Measurements from ENCODE around the gene VPS13D. TPM values are rescaled to one million over a fixed set of nuclear protein-coding genes. Genes with fewer than 3 reads are reported as not detected.
A peak's percentile ranks its signal among the peaks of the same experiment; 100 is the strongest.

Gene VPS13D
- total RNA-seq, 1 experiment from 2014 or later = 30.7 TPM

DNA sequence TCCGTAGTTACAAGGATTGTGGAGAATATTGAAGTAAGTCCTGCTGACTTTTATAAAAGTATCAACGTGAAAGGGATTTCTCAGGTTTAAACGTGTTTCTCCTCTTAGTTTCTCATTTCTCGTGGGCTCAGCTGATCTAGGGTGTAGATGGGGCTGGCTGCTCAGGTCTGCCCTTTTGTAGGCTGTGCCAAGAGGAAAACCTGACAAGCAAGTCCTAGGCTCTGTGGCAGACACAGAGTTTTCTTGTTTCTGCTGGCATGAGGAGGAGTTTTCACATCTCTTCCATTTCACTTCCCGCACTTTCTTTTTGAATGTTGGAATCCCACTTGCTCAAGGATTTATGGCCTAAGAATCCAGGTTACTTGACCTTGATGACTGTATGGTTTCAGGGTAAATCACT, 14.8 kb downstream of the VPS13D start:
- ChIA-PET CTCF (interaction anchor here (0.6 kb wide), 1 partner anchor 102 kb away, joined by 4 read pairs; no protein-coding TSS in a partner anchor), POLR2A (ENCODE audit: unreplicated experiment) (no interaction called here)
- no peaks in the 10 kb centered on the region for H3K9me2 ChIP-seq (replicated peaks; ENCODE audit: low read length)
- H3K27ac ChIP-seq (ENCODE audit: low read length) = peak overlapping the region; percentile 59
- intact Hi-C loops (cut with micrococcal nuclease) = no loop called here
- no peak overlapping the region for H3K9ac ChIP-seq (ENCODE audit: low read length)
- H3F3A ChIP-seq (ENCODE audit: low read length, unreplicated experiment) = no peaks in the 10 kb centered on the region
- peak overlapping the region; percentile 16; the same call in 1 of the 2 replicates for H3K4me2 ChIP-seq (ENCODE audit: low read length)
- H3K9me3 ChIP-seq (ENCODE audit: low read length) = no peaks in the 10 kb centered on the region
- no peaks in the 10 kb centered on the region for H4K20me1 ChIP-seq (ENCODE audit: low read length)
- BruUV-seq (replicated peaks) = no TSS peak
- H3K4me1 ChIP-seq (ENCODE audit: insufficient read depth, low read length) = peaks cover 34% of the 10 kb centered on the region
- H3K4me3 ChIP-seq (ENCODE audit: low read length) = no peak overlapping the region
- no peaks in the 10 kb centered on the region for H3K79me2 ChIP-seq (ENCODE audit: low read length)
- peaks cover 41% of the 10 kb centered on the region for H3K36me3 ChIP-seq (ENCODE audit: low read depth, low read length)
- H3K27me3 ChIP-seq (ENCODE audit: low read length) = no peaks in the 10 kb centered on the region
- ATAC-seq (no peak), DNase-seq (no peak)
- no peak overlapping the region for H2AFZ ChIP-seq (ENCODE audit: low read length)
- TF ChIP-seq EZH2phosphoT487 (IDR thresholded peaks at IDR 0.05; ENCODE audit: borderline replicate concordance, low read length) = no peak
- TF ChIP-seq, protein P1, sequence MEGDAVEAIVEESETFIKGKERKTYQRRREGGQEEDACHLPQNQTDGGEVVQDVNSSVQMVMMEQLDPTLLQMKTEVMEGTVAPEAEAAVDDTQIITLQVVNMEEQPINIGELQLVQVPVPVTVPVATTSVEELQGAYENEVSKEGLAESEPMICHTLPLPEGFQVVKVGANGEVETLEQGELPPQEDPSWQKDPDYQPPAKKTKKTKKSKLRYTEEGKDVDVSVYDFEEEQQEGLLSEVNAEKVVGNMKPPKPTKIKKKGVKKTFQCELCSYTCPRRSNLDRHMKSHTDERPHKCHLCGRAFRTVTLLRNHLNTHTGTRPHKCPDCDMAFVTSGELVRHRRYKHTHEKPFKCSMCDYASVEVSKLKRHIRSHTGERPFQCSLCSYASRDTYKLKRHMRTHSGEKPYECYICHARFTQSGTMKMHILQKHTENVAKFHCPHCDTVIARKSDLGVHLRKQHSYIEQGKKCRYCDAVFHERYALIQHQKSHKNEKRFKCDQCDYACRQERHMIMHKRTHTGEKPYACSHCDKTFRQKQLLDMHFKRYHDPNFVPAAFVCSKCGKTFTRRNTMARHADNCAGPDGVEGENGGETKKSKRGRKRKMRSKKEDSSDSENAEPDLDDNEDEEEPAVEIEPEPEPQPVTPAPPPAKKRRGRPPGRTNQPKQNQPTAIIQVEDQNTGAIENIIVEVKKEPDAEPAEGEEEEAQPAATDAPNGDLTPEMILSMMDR (conservative IDR thresholded peaks at IDR 0.05; ENCODE audit: low read depth, low read length) = no peak
- no peak for TF ChIP-seq EZH2 (IDR thresholded peaks at IDR 0.05; ENCODE audit: low read length, unreplicated experiment)

DNA sequence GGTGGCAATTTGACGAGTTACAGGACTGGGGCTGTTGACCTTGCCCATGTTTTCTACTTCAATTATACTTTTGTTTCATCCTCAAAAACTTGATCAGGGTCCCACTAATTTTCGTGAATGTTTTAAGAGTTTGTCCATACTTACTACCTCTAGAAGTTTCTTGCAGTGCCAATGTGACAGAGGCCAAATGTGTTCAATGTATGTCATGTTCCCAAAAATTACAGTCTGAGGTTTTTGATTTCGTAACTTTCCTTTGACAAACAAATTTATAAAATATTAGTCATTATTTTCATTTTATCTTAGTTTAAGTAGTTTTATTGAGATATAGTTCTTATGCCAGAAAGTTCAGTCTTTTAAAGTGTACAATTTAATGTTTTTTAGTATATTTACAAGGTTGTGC, 15.3 kb downstream of the VPS13D start:
- intact Hi-C loops (cut with micrococcal nuclease) = no loop called here
- Histone ChIP-seq H3K27me3 (ENCODE audit: low read length) (no peaks in the 10 kb centered on the region), H3K9me2 (replicated peaks; ENCODE audit: low read length) (no peaks in the 10 kb centered on the region), H3K9ac (ENCODE audit: low read length) (no peak overlapping the region), H3K79me2 (ENCODE audit: low read length) (no peaks in the 10 kb centered on the region), H3F3A (ENCODE audit: low read length, unreplicated experiment) (no peaks in the 10 kb centered on the region), H3K4me3 (ENCODE audit: low read length) (no peak overlapping the region), H3K4me1 (ENCODE audit: insufficient read depth, low read length) (peaks cover 34% of the 10 kb centered on the region), H3K4me2 (ENCODE audit: low read length) (peak overlapping the region; percentile 16; the same call in 1 of the 2 replicates), H2AFZ (ENCODE audit: low read length) (no peak overlapping the region), H3K9me3 (ENCODE audit: low read length) (no peaks in the 10 kb centered on the region), H4K20me1 (ENCODE audit: low read length) (no peaks in the 10 kb centered on the region), H3K36me3 (ENCODE audit: low read depth, low read length) (peaks cover 46% of the 10 kb centered on the region), H3K27ac (ENCODE audit: low read length) (peak overlapping the region; percentile 59)
- DNase-seq (peak; percentile 42), ATAC-seq (no peak)
- POLR2A ChIA-PET (ENCODE audit: unreplicated experiment) = no interaction called here
- CTCF ChIA-PET = no interaction called here
- TF ChIP-seq, protein P1 (conservative IDR thresholded peaks at IDR 0.05; ENCODE audit: low read depth, low read length) = no peak
- TF ChIP-seq EZH2 (IDR thresholded peaks at IDR 0.05; ENCODE audit: low read length, unreplicated experiment) = no peak
- TF ChIP-seq EZH2phosphoT487 (IDR thresholded peaks at IDR 0.05; ENCODE audit: borderline replicate concordance, low read length) = no peak
- no TSS peak for BruUV-seq (replicated peaks)

DNA sequence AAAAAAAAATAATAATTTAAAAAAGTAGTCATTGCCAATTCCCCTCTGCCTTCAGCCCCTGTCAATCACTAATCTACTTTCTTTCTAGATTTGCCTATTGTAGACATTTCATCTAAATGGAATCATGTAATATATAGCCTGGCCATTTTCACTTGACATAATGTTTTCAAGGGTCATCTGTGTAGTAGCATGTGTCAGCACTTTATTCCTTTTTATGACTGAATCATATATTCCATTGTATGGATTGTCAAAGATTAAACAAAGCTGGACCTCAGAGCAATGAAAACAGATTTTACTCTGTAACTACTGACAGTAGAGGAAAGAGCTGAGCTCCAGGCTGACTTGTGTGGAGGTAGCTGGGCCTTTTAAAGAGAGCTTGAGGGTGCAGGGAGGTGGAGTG, 15.9 kb downstream of the VPS13D start:
- intact Hi-C loops (cut with micrococcal nuclease) = no loop called here
- ChIA-PET CTCF (no interaction called here), POLR2A (ENCODE audit: unreplicated experiment) (no interaction called here)

More for the DNA sequence above, 15.9 kb downstream of the VPS13D start:
- Histone ChIP-seq H4K20me1 (ENCODE audit: low read length) (no peaks in the 10 kb centered on the region), H3F3A (ENCODE audit: low read length, unreplicated experiment) (no peaks in the 10 kb centered on the region), H2AFZ (ENCODE audit: low read length) (no peak overlapping the region), H3K9ac (ENCODE audit: low read length) (no peak overlapping the region), H3K9me2 (replicated peaks; ENCODE audit: low read length) (no peaks in the 10 kb centered on the region), H3K27ac (ENCODE audit: low read length) (peak overlapping the region; percentile 10; the same call in 1 of the 2 replicates), H3K4me1 (ENCODE audit: insufficient read depth, low read length) (peaks cover 34% of the 10 kb centered on the region), H3K4me2 (ENCODE audit: low read length) (no peak overlapping the region), H3K27me3 (ENCODE audit: low read length) (no peaks in the 10 kb centered on the region), H3K9me3 (ENCODE audit: low read length) (no peaks in the 10 kb centered on the region), H3K79me2 (ENCODE audit: low read length) (no peaks in the 10 kb centered on the region), H3K36me3 (ENCODE audit: low read depth, low read length) (peaks cover 46% of the 10 kb centered on the region), H3K4me3 (ENCODE audit: low read length) (no peak overlapping the region)
- DNase-seq = no peak
- no peak for TF ChIP-seq EZH2phosphoT487 (IDR thresholded peaks at IDR 0.05; ENCODE audit: borderline replicate concordance, low read length)
- TF ChIP-seq, protein P1 (conservative IDR thresholded peaks at IDR 0.05; ENCODE audit: low read depth, low read length) = no peak
- TF ChIP-seq EZH2 (IDR thresholded peaks at IDR 0.05; ENCODE audit: low read length, unreplicated experiment) = no peak
- no TSS peak for BruUV-seq (replicated peaks)
- no peak; the same call in 1 of the 2 replicates for ATAC-seq

All from PC-3 (cell line).